Retinal pigment epithelial cell (primary cell): ENCODE results near the gene TP53RK.

Experiments used
- DNase-seq: peaks from one replicate; pipeline ENCODE4 v3.0.0-alpha.2; 2010; ENCODE audit warnings: low read depth
- H3K4me3 ChIP-seq: 2 replicates; pipeline ENCODE4 v1.5.1; 2011; ENCODE audit warnings: mild to moderate bottlenecking, low read length, control low read depth, moderate library complexity
- CTCF ChIP-seq: conservative IDR thresholded peaks from 2 replicates; pipeline ENCODE4 v1.5.1; 2011; ENCODE audit warnings: low read depth, low read length, control low read depth, inconsistent platforms

Gene TP53RK

DNA sequence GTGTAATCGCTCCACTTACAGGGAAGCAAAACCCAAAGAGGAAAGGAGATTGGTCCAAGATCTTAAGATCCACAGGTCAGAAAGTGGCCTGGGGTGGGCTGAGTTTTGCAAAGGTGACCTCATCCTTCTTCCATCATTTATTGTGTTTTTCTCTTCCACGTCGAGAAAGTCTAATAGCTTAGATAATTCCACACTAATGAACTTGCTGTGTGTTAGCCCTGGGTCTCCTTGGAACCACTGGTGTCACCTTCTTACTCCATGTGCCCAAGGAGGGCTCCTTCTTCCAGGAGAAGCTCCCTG lies 39.6 kb downstream of the TP53RK start:
- no peak overlapping the region for H3K4me3 ChIP-seq
- TF ChIP-seq CTCF: no peak
- no peak for DNase-seq

DNA sequence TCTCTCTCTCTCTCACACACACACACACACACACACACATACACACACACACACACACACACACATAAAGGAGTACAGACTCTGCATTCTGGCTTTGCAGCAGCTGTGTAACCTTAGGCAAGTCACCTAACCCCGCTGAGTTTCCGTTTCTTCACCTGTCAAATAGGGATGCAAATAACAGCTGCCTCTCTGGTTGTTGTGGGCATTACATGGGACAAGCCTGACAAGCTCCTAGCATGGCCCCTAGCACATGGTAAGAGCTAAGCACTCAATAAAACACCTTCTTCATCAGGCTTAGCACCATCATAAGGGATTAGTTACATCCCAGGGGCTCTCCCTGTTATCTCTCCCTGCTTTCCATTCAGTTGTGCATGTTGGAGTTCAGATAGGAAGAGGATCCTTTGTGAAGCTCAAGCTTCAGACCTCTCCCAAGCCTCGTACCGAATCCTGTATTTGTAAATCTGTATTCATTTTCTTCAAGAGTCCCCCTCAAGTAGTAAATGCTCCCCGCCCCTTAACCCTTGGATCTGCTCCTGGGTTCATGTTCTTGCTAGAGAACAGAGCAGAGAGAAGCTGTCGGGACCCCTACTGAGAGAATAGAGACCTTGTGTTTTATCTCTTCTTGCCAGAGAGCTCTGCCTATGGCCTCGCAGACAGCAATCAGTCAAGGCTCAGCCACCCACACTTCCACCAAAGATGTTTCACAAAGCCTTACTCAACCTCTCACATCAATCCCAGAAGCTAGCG lies 40.2 kb downstream of the TP53RK start:
- no peak for DNase-seq

DNA sequence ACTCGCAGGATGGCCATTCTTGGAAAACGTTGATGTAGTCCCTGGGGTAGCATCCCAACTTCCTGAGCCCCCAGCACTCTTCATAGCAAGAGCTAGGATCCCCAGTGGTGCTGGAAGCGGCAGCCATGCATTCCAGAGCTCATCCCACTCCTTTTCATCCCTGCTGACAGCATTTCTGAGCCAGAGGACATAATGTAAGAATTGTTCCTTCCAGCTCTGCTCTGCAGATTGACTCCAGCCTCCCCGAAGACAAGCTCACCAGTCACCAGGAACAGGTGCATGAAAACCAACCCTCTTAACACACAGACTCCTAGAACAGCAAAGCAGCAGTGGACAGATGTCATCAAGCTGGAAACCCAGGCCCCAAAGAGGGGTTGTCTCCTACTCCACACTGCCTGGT lies 41.8 kb downstream of the TP53RK start:
- H3K4me3 ChIP-seq: no peak overlapping the region
- DNase-seq: no peak
- no peak for TF ChIP-seq CTCF

More for the DNA sequence above, 40.2 kb downstream of the TP53RK start:
- no peak overlapping the region for H3K4me3 ChIP-seq
- peak; percentile 9 for TF ChIP-seq CTCF

GRCh38 chr20:46646659-46647380 lies 42.4 kb downstream of the TP53RK start:
- DNase-seq: no peak
- no peak overlapping the region for H3K4me3 ChIP-seq
- no peak for TF ChIP-seq CTCF

- DNase-seq: no peak
- no peak overlapping the region for H3K4me3 ChIP-seq
- TF ChIP-seq CTCF: no peak
Measured at GRCh38 chr20:46646122-46646521, 43.1 kb downstream of the TP53RK start.

GRCh38 chr20:46644733-46645132 lies 44.5 kb downstream of the TP53RK start:
- no peak for DNase-seq
- H3K4me3 ChIP-seq: no peak overlapping the region
- no peak for TF ChIP-seq CTCF

- no peak for TF ChIP-seq CTCF
- no peak overlapping the region for H3K4me3 ChIP-seq
- no peak for DNase-seq
Measured at GRCh38 chr20:46644160-46644559, 45.1 kb downstream of the TP53RK start.
